Neural cell (in vitro differentiated cells): ENCODE measurements around the gene TUBA3D. TPM values are rescaled to one million over a fixed set of nuclear protein-coding genes. Genes with fewer than 3 reads are reported as not detected.

Experiments
- H2AFZ ChIP-seq: fragments of 200-600, 300-800 bp; sonication (generic), shearing (Covaris generic); 2 replicates; pipeline ENCODE4 v1.6.0; 2014; ENCODE audit warnings: low read depth, mild to moderate bottlenecking, antibody characterized with exemption, low read length, moderate library complexity
- H3F3A ChIP-seq: fragments of 200-600 bp; shearing (Covaris generic); 2 replicates; pipeline ENCODE4 v1.6.1; 2016; ENCODE audit warnings: mild to moderate bottlenecking, moderate library complexity, mixed read lengths, antibody characterized with exemption, low read length; ENCODE audit not compliant: insufficient read depth, poor library complexity, severe bottlenecking
- H3K27ac ChIP-seq: fragments of 200-600, 300-800 bp; sonication (generic), shearing (Covaris generic); 2 replicates; pipeline ENCODE4 v1.5.1; 2014; ENCODE audit warnings: mild to moderate bottlenecking, low read length, moderate library complexity
- H3K27me3 ChIP-seq: fragments of 300-800, 200-600 bp; sonication (generic), shearing (Covaris generic); 2 replicates; pipeline ENCODE4 v1.6.0; 2014; ENCODE audit warnings: mild to moderate bottlenecking, low read depth, low read length, moderate library complexity; ENCODE audit not compliant: insufficient read depth
- H3K36me3 ChIP-seq: fragments of 300-800, 200-600 bp; sonication (generic), shearing (Covaris generic); 2 replicates; pipeline ENCODE4 v1.5.1; 2014; ENCODE audit warnings: mild to moderate bottlenecking, antibody characterized with exemption, low read length, moderate library complexity; ENCODE audit not compliant: insufficient read depth
- H3K4me2 ChIP-seq: fragments of 300-800, 200-600 bp; sonication (generic), shearing (Covaris generic); 2 replicates; pipeline ENCODE4 v1.6.0; 2014; ENCODE audit warnings: mild to moderate bottlenecking, low read length
- H3K4me3 ChIP-seq: fragments of 300-800, 200-600 bp; sonication (generic), shearing (Covaris generic); 2 replicates; pipeline ENCODE4 v1.5.1; 2014; ENCODE audit warnings: mild to moderate bottlenecking, low read length, moderate library complexity
- H3K79me2 ChIP-seq: fragments of 200-600 bp; shearing (Covaris generic); replicated peaks from 2 replicates; pipeline ENCODE4 v1.6.0; 2014; ENCODE audit warnings: mild to moderate bottlenecking, low read length, moderate library complexity; ENCODE audit not compliant: insufficient read depth
- H3K9ac ChIP-seq: fragments of 300-800, 200-600 bp; sonication (generic), shearing (Covaris generic); 2 replicates; pipeline ENCODE4 v1.6.1; 2016; ENCODE audit warnings: mild to moderate bottlenecking, low read length, mixed read lengths
- H3K9me2 ChIP-seq: fragments of 200-600 bp; shearing (Covaris generic); 2 replicates; pipeline ENCODE4 v1.6.1; 2016; ENCODE audit warnings: mild to moderate bottlenecking, low read length, mixed read lengths; ENCODE audit not compliant: insufficient read depth
- H3K9me3 ChIP-seq: fragments of 200-600, 300-800 bp; sonication (generic), shearing (Covaris generic); 2 replicates; pipeline ENCODE4 v1.6.1; 2016; ENCODE audit warnings: mild to moderate bottlenecking, mixed run types, low read length, moderate library complexity, mixed read lengths
- H4K20me1 ChIP-seq: fragments of 200-600 bp; shearing (Covaris generic); 2 replicates; pipeline ENCODE4 v1.6.1; 2016; ENCODE audit warnings: mild to moderate bottlenecking, mixed run types; ENCODE audit not compliant: insufficient read depth
- CTCF ChIP-seq: fragments of 450-650 bp; IDR thresholded peaks from 2 replicates; pipeline ENCODE4 v1.5.1; 2014; ENCODE audit warnings: antibody characterized with exemption, mild to moderate bottlenecking, moderate library complexity; ENCODE audit not compliant: poor library complexity, severe bottlenecking
- EP300 ChIP-seq: fragments of 450-650 bp; conservative IDR thresholded peaks from 2 replicates; pipeline ENCODE4 v1.6.1; 2014; ENCODE audit warnings: antibody characterized with exemption, mild to moderate bottlenecking, moderate library complexity; ENCODE audit not compliant: poor library complexity, severe bottlenecking
- EZH2 ChIP-seq: fragments of 200-600, 300-800 bp; shearing (Covaris generic), sonication (generic); IDR thresholded peaks from 2 replicates; pipeline ENCODE4 v1.6.1; 2014; ENCODE audit warnings: antibody characterized with exemption, low read length, borderline replicate concordance, mild to moderate bottlenecking; ENCODE audit not compliant: insufficient read depth, poor library complexity, severe bottlenecking
- MXI1 ChIP-seq: fragments of 450-650 bp; conservative IDR thresholded peaks from 2 replicates; pipeline ENCODE4 v1.6.1; 2014; ENCODE audit warnings: antibody characterized with exemption, mild to moderate bottlenecking; ENCODE audit not compliant: poor library complexity, severe bottlenecking
- POLR2AphosphoS5 ChIP-seq: IDR thresholded peaks from 2 replicates; pipeline ENCODE4 v1.6.1; 2012
- RAD21 ChIP-seq: fragments of 450-650 bp; conservative IDR thresholded peaks from 2 replicates; pipeline ENCODE4 v1.6.1; 2014; ENCODE audit warnings: antibody characterized with exemption, mild to moderate bottlenecking, moderate library complexity
- REST ChIP-seq: IDR thresholded peaks from 2 replicates; pipeline ENCODE4 v1.6.1; 2012; ENCODE audit warnings: borderline replicate concordance
- SMC3 ChIP-seq: fragments of 450-650 bp; conservative IDR thresholded peaks from 2 replicates; pipeline ENCODE4 v1.6.1; 2014; ENCODE audit warnings: antibody characterized with exemption, mild to moderate bottlenecking, moderate library complexity; ENCODE audit not compliant: poor library complexity
- TAF1 ChIP-seq: IDR thresholded peaks from 2 replicates; pipeline ENCODE4 v1.6.1; 2012; ENCODE audit warnings: low read depth
- polyA plus RNA-seq: library from polyadenylated mRNA; depleted of rRNA; stranded (reverse); fragments of >200 nt; gene quantifications from 2 replicates; pipeline ENCODE4 v1.2.3, GENCODE V29; 2014

Gene TUBA3D
- polyA plus RNA-seq, 1 donor from 2014 or later: not detected

- peaks cover 32% of the 10 kb centered on the region for H3K79me2 ChIP-seq
Measured at GRCh38 chr2:131492418-131493198, 16.7 kb downstream of the TUBA3D start.

More at GRCh38 chr2:131492418-131493198, 16.7 kb downstream of the TUBA3D start:
- no peaks in the 10 kb centered on the region for H3K36me3 ChIP-seq
- H3F3A ChIP-seq: no peaks in the 10 kb centered on the region
- peak overlapping the region; percentile 87 for H3K9ac ChIP-seq
- peak overlapping the region; percentile 85 for H2AFZ ChIP-seq
- H3K27ac ChIP-seq: peak overlapping the region; percentile 89
- H3K4me3 ChIP-seq: peak overlapping the region; percentile 92
- no peaks in the 10 kb centered on the region for H4K20me1 ChIP-seq
- peak; percentile 87 for TF ChIP-seq MXI1
- no peak for TF ChIP-seq EZH2
- peak; percentile 48 for TF ChIP-seq EP300
- TF ChIP-seq REST: peak; percentile 18
- peak; percentile 55 for TF ChIP-seq RAD21
- TF ChIP-seq TAF1: no peak
- TF ChIP-seq CTCF: peak; percentile 99
- peak; percentile 83 for TF ChIP-seq POLR2AphosphoS5
- TF ChIP-seq SMC3: peak; percentile 76
- no peaks in the 10 kb centered on the region for H3K9me2 ChIP-seq
- H3K27me3 ChIP-seq: no peaks in the 10 kb centered on the region
- no peaks in the 10 kb centered on the region for H3K9me3 ChIP-seq
- H3K4me2 ChIP-seq: no peak overlapping the region
